Osteocyte (in vitro differentiated cells): Measurements from ENCODE around the gene ALPK1. TPM values are rescaled to one million over a fixed set of nuclear protein-coding genes. Genes with fewer than 3 reads are reported as not detected.
A peak's percentile ranks its signal among the peaks of the same experiment; 100 is the strongest.

Source experiments
- DNase-seq: peaks from one replicate; pipeline ENCODE4 v3.0.0; 2021; ENCODE audit warnings: mixed read lengths; ENCODE audit not compliant: unreplicated experiment; ENCODE audit errors: extremely low spot score
- H3K27ac Mint-ChIP-seq: one replicate; pipeline ENCODE4 v1.8.0; 2021; ENCODE audit warnings: mild to moderate bottlenecking, mixed read lengths; ENCODE audit not compliant: unreplicated experiment
- H3K27me3 Mint-ChIP-seq: one replicate; pipeline ENCODE4 v1.8.0; 2021; ENCODE audit warnings: mixed read lengths; ENCODE audit not compliant: unreplicated experiment
- H3K36me3 Mint-ChIP-seq: one replicate; pipeline ENCODE4 v1.8.0; 2021; ENCODE audit warnings: mixed read lengths; ENCODE audit not compliant: unreplicated experiment
- H3K4me1 Mint-ChIP-seq: one replicate; pipeline ENCODE4 v1.8.0; 2021; ENCODE audit warnings: mixed read lengths; ENCODE audit not compliant: unreplicated experiment
- H3K4me3 Mint-ChIP-seq: one replicate; pipeline ENCODE4 v1.8.0; 2021; ENCODE audit warnings: mild to moderate bottlenecking, moderate library complexity, mixed read lengths; ENCODE audit not compliant: unreplicated experiment
- H3K9me3 Mint-ChIP-seq: one replicate; pipeline ENCODE4 v1.8.0; 2021; ENCODE audit warnings: mixed read lengths; ENCODE audit not compliant: unreplicated experiment
- CTCF ChIP-seq: fragments of 200-600 bp; sonication (generic); IDR thresholded peaks from 2 replicates; pipeline ENCODE4 v1.5.0; 2021; ENCODE audit warnings: antibody characterized with exemption, mild to moderate bottlenecking, moderate library complexity
- total RNA-seq: library from RNA; stranded (reverse); gene quantifications from 2 replicates; pipeline ENCODE4 v1.2.1, GENCODE V29; 2021

The ALPK1 gene
- total RNA-seq, 1 donor from 2014 or later: 9.1 TPM

GRCh38 chr4:112284662-112285411 lies 12.3 kb upstream of the ALPK1 start:
- Mint-ChIP-seq H3K27ac (peak overlapping the region; percentile 79), H3K9me3 (no peaks in the 10 kb centered on the region), H3K27me3 (no peaks in the 10 kb centered on the region), H3K4me1 (peaks cover 20% of the 10 kb centered on the region), H3K36me3 (peaks cover 3% of the 10 kb centered on the region), H3K4me3 (peak overlapping the region; percentile 89)
- DNase-seq: no peak
- no peak for TF ChIP-seq CTCF

DNA sequence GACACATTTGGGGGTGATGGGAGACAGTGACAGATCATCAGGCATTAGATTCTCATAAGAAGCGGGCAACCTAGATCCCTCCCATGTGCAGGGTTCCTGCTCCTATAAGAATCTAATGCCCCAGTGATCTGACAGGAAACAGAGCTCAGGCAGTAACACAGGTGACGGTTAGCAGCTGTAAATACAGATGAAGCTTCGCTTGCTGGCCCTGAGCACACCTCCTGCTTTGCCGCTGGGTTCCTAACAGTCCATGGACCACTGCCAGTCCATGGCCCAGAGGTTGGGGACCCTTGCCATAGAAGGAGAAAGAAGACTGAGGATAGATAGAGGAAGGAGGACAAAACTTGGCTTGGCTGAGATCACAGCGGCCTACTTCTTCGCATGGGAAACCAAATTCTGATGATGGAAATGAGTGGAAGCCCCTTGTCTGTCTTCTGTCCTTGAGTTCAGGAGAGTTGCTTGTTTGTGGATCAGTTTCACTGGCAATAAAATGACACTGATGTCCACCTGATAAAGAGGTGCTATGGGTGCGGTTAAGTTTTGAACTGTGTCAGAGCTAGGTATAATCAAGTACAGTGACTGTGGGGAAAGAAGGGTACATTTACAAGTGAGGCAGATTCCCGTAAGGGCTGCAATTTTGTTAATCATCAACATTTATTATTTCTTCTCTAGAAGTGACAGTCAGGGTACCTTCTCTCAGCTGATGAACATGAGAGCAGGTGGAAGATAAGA lies 9.7 kb upstream of the ALPK1 start:
- no peak for DNase-seq
- peaks cover 20% of the 10 kb centered on the region for H3K4me1 Mint-ChIP-seq
- H3K27me3 Mint-ChIP-seq: no peaks in the 10 kb centered on the region
- no peaks in the 10 kb centered on the region for H3K36me3 Mint-ChIP-seq
- no peak overlapping the region for H3K4me3 Mint-ChIP-seq
- no peak for TF ChIP-seq CTCF
- no peaks in the 10 kb centered on the region for H3K9me3 Mint-ChIP-seq
- H3K27ac Mint-ChIP-seq: no peak overlapping the region

DNA sequence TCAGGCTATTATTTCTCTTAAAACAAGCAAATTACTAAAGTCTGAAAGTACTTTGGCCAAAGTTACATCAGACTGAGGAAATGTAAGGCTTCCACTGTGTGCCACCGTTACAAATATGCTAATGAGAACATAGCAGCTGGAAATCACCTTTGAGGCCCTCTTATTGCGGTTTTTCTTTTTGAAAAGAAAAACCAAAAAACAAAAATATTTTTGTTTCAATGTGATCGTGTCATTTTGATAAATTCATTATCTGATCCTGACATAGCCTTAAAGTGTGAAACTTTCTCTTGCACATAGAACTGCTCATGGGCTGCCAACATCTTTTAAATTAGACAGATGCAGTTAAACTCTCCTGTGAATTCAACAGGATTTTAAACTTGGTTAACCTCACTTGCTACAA lies 8.7 kb upstream of the ALPK1 start:
- Mint-ChIP-seq H3K27ac (no peak overlapping the region), H3K27me3 (no peaks in the 10 kb centered on the region), H3K9me3 (no peaks in the 10 kb centered on the region), H3K36me3 (no peaks in the 10 kb centered on the region), H3K4me3 (no peak overlapping the region), H3K4me1 (peaks cover 18% of the 10 kb centered on the region)
- TF ChIP-seq CTCF: no peak
- DNase-seq: no peak

- no peaks in the 10 kb centered on the region for H3K27me3 Mint-ChIP-seq
- H3K9me3 Mint-ChIP-seq: no peaks in the 10 kb centered on the region
- no peak for DNase-seq
- no peak overlapping the region for H3K4me3 Mint-ChIP-seq
- H3K4me1 Mint-ChIP-seq: peaks cover 8% of the 10 kb centered on the region
- TF ChIP-seq CTCF: no peak
- H3K27ac Mint-ChIP-seq: no peak overlapping the region
- H3K36me3 Mint-ChIP-seq: no peaks in the 10 kb centered on the region
These were observed 7.5 kb upstream of the ALPK1 start for GRCh38 chr4:112289407-112290253.
